Dermis blood vessel endothelial cell (primary cell): ENCODE results near the gene PHETA1. TPM values are rescaled to one million over a fixed set of nuclear protein-coding genes. Genes with fewer than 3 reads are reported as not detected.
A peak's percentile ranks its signal among the peaks of the same experiment; 100 is the strongest.

ENCODE experiments used
- DNase-seq: peaks from one replicate; pipeline ENCODE4 v3.0.0; 2010
- total RNA-seq: library from RNA; depleted of rRNA; stranded (reverse); fragments of >200 nt; gene quantifications from 2 replicates; pipeline ENCODE4 v1.2.3, GENCODE V29; 2014

The PHETA1 gene, protein sequence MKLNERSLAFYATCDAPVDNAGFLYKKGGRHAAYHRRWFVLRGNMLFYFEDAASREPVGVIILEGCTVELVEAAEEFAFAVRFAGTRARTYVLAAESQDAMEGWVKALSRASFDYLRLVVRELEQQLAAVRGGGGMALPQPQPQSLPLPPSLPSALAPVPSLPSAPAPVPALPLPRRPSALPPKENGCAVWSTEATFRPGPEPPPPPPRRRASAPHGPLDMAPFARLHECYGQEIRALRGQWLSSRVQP
- total RNA-seq, result 8.5 and 9.7 TPM in 2 replicates

- peak; percentile 93 for DNase-seq
Observed at GRCh38 chr12:111368788-111369495, at the start of gene PHETA1. Gene PHETA1 (minus strand): TSS chr12:111369095. CDS start chr12:111363427, 5,668 bp downstream.

- DNase-seq, result no peak
Observed at GRCh38 chr12:111418594-111418880, 49.6 kb upstream of the PHETA1 start.

DNA sequence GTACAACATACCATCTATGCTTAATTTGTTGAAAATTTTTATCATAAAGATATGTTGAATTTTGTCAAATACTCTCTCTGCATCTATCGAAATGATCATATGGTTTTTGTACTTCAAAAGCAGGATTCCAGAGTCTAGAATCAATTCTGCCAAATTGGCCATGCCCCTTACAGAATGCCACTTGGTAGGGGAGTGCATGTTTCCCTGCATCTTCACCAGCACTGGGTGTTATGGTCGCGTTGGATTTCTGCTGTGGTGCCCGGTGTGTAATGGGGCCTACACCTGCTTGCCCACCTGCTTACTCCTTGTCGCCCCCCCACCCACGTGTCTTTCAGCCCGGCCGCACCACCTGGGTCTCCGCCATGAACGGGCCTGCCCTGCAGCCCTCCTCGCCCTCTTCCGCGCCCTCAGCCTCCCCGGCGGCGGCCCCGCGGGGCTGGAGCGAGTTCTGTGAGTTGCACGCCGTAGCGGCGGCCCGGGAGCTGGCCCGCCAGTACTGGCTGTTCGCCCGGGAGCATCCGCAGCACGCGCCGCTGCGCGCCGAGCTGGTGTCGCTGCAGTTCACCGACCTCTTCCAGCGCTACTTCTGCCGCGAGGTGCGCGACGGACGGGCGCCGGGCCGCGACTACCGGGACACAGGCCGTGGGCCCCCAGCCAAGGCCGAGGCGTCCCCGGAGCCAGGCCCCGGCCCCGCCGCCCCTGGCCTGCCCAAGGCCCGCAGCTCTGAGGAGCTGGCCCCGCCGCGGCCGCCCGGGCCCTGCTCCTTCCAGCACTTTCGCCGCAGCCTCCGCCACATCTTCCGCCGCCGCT, 49.1 kb upstream of the PHETA1 start:
- no peak for DNase-seq

DNA sequence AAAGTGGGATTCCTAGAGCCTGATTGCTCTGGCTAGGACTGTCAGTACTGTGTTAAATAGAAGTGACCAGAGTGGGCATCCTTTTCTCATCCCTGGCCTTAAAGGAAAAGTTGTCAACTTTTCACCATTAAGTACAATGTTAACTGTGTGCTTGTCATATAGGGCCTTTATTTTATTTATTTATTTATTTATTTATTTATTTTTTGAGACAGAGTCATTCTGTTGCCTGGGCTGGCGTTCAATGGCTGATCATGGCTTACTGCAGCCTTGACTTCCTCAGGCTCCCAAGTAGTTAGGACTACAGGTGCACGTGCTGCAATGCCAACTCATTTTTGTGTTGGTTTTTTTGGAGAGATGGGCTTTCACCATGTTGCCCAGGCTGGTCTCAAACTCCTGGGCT, 48.4 kb upstream of the PHETA1 start:
- no peak for DNase-seq

- no peak for DNase-seq
Observed at GRCh38 chr12:111414711-111415252, 45.9 kb upstream of the PHETA1 start.

- DNase-seq, result peak; percentile 52
Observed at GRCh38 chr12:111413442-111414086, 44.7 kb upstream of the PHETA1 start.

- DNase-seq, result peak; percentile 53
Observed at GRCh38 chr12:111412830-111413441, 44.0 kb upstream of the PHETA1 start.

GRCh38 chr12:111412007-111412829, 43.3 kb upstream of the PHETA1 start:
- DNase-seq, result peak; percentile 67

- no peak for DNase-seq
Observed at GRCh38 chr12:111411185-111411764, 42.4 kb upstream of the PHETA1 start.

DNA sequence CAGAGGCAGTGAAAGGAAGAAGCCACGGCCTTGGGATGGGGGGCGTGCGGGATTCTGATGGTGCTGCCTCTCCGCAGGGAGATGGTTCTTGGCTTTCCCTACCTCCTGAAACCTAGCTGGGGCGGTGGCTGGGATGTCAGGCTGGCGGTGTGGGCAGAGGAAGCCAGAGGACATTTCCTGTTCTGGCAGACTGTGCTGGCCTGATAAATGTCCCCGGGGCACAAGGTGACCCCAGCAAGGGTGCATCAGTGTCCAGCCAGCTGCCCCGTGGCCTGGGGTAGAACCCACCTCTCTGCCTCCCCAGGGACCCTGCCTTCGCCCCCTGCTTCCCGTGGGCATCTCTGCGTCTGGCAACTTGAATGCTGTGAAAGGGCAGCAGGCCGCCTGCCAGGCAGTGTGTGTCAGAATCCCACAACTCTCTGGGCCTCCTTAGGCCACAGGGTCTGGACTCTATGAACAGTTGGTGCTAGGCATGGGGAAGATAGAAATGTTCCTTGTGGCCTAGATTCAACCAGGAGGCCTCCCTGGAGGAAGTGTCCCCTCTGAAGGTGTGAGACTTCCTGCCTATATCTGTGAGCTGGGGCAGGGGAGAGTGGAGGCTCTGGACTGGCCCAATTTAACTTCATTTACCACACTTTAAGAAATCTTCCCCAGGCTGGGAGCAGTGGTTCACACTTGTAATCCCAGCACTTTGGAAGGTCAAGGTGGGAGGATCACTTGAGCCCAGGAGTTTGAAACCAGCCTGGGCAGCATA, 41.7 kb upstream of the PHETA1 start:
- DNase-seq, result no peak

DNA sequence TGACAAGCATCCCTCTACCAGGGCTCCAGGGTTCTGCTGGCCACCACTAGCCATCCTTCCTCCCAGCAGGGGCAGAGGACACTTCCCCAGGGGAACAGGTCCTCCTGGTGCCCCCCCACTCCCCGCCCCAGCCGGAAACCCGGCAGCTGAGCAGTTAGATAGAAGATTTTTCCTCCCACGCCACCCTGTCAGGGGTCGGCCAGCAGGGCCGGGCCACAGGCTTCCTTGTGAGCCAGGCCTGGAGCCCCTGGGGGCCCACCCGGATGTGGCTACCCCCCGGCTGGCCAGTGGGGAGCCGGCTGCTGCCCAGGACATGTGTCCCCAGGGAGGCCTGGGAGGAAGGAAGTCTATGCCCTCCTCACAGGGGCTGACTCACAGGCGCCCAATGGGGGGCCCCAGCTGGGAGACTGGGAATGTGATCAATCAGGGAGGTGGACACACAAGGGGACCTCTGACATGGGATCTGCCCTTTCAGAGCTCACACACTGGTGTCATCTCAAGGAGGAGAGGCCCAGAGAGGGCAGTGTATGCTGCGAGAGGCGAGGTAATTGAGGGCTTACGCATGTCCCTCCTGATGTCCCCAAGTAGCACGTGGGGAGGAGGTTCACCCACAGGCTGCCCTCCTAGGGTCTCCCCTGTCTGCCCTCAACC, 41.0 kb upstream of the PHETA1 start:
- DNase-seq, result peak; percentile 84

GRCh38 chr12:111409403-111409779, 40.5 kb upstream of the PHETA1 start:
- DNase-seq, result peak; percentile 73

GRCh38 chr12:111408686-111409402, 39.9 kb upstream of the PHETA1 start:
- DNase-seq, result no peak

- DNase-seq, result no peak
Observed at GRCh38 chr12:111408116-111408440, 39.2 kb upstream of the PHETA1 start.

- no peak for DNase-seq
Observed at GRCh38 chr12:111407377-111408115, 38.7 kb upstream of the PHETA1 start.

DNA sequence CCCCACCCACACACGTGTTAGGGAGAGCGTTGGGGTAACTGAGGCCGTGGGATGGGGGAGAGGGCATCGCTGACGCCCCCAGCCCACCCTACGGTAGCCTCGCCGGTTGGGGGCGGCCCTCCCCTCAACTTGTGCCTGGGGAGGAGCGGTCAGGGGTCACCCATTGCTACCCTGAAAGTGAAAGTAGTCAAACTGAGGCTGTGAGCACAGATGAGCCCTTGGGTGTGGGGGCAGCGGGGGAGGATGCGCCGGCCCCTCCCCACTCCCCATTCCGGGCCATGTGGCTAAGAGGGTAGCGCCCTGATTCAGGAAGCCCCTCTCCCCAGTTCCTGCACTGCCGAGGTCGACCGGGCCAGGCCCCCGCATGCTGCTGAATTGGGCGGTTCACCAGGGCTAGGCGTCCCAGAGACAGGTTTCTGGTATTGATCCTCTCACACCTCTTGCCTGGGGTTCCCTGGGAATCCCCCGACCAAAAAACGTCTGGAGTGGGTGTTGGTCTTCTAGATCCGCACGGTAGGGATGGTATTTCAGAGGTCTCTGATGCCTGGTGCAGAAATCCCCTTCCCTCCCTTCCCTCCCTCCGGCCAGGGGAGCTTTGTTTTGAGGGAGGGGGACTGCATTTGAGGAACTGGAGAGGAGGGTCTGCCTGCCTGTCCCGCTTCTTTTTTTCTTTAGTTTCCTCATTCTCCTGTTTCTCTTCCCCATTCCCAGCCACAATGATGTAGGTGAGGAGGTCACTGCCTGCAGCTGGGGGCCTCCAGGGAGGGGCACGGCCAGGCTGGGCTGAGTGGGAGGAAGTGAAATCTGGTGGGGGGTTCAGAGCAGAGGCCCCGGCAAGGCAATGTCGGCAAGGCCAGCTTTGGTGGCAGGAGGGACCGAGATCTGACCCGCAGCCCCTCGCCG, 37.8 kb upstream of the PHETA1 start:
- DNase-seq, result no peak

DNA sequence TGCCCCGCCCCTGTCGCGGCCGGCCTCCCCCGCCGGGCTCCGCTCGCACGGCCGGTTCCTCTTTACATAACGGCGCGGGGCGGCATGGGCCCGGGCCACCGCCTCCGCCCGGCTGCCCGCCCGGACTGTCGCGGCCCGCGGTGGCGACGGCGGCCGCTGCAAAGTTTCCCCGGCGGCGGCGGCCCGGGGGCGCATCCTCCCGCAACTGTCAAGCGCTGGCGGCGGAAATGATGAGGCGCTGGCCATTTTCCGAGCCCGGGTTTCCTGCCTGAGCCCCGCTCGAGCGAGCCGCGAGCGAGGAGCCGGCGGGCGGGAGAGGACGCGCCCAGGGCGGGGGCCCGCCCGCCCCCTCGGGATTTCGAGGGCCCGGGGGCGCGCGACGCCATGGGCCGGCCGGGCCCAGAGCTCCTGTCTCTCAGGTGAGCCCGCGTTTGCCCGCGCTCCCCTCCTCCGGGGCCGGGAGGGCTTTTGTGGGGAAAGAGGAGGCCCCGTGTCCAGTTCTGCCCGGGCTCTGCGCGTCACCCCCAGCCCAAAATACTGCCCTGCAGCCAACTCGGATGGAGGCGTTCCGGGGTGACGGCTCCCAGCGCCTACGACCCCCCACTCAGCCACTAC, 37.1 kb upstream of the PHETA1 start, which contains the start of gene SH2B3:
SH2B3 (plus strand) TSS at position 65 of the 615 bp plus-strand sequence. CDS start 12,223 bp downstream, outside the sequence.
- peak; percentile 77 for DNase-seq
